Fibroblast of lung (primary cell): ENCODE measurements around the gene PRR14L. TPM values are rescaled to one million over a fixed set of nuclear protein-coding genes. Genes with fewer than 3 reads are reported as not detected.

Experiments
- DNase-seq, 2 donors: peaks; one replicate each; pipeline versions ENCODE4 v3.0.0 to v3.0.0-alpha.2; 2010; ENCODE audit warnings: low read depth in 2 of 2
- H2AFZ ChIP-seq: 2 replicates; pipeline ENCODE4 v1.5.1; 2012; ENCODE audit warnings: low read length, control low read depth, inconsistent platforms
- H3K27ac ChIP-seq: 2 replicates; pipeline ENCODE4 v1.5.1; 2011; ENCODE audit warnings: low read length, control low read depth; ENCODE audit not compliant: insufficient read depth
- H3K27me3 ChIP-seq: 2 replicates; pipeline ENCODE4 v1.5.1; 2011; ENCODE audit warnings: mild to moderate bottlenecking, low read length; ENCODE audit not compliant: control insufficient read depth, insufficient read depth
- H3K36me3 ChIP-seq: 2 replicates; pipeline ENCODE4 v1.5.1; 2011; ENCODE audit warnings: low read length; ENCODE audit not compliant: control insufficient read depth, insufficient read depth
- H3K4me1 ChIP-seq: 2 replicates; pipeline ENCODE4 v1.5.1; 2011; ENCODE audit warnings: low read length; ENCODE audit not compliant: control insufficient read depth, insufficient read depth; ENCODE audit errors: extremely low read depth
- H3K4me2 ChIP-seq: 2 replicates; pipeline ENCODE4 v1.5.1; 2011; ENCODE audit warnings: low read length, control low read depth; ENCODE audit not compliant: insufficient read depth; ENCODE audit errors: extremely low read depth
- H3K4me3 ChIP-seq, 4 experiments: fragments of 200-600 bp in 1 of 4; sonication (generic) in 1 of 4; replicated peaks in 1 of 4; 2 replicates each; pipeline ENCODE4 v1.5.1; 2011 to 2016; ENCODE audit warnings: low read length in 4 of 4, low read depth in 3 of 4, mild to moderate bottlenecking in 3 of 4, control low read depth in 2 of 4, inconsistent platforms in 1 of 4, mixed read lengths in 1 of 4; ENCODE audit not compliant: insufficient read depth in 1 of 4; ENCODE audit errors: control extremely low read depth in 1 of 4
- H3K79me2 ChIP-seq: 2 replicates; pipeline ENCODE4 v1.5.1; 2012; ENCODE audit warnings: mild to moderate bottlenecking, low read length, inconsistent platforms; ENCODE audit not compliant: control insufficient read depth, insufficient read depth
- H3K9ac ChIP-seq: 2 replicates; pipeline ENCODE4 v1.5.1; 2011; ENCODE audit warnings: mild to moderate bottlenecking, low read length, control low read depth; ENCODE audit not compliant: insufficient read depth
- H3K9me3 ChIP-seq: 2 replicates; pipeline ENCODE4 v1.5.1; 2012; ENCODE audit warnings: low read depth, low read length; ENCODE audit not compliant: control insufficient read depth, insufficient read depth
- H4K20me1 ChIP-seq: 2 replicates; pipeline ENCODE4 v1.5.1; 2011; ENCODE audit warnings: low read length; ENCODE audit not compliant: control insufficient read depth, insufficient read depth; ENCODE audit errors: extremely low read depth
- EZH2 ChIP-seq: IDR thresholded peaks from 2 replicates; pipeline ENCODE4 v1.5.1; 2012; ENCODE audit warnings: low read length, control low read depth, mild to moderate bottlenecking; ENCODE audit errors: missing control alignments
- polyA plus RNA-seq, 2 donors: library from polyadenylated mRNA; depleted of rRNA in 1 of 2; stranded (reverse) in 1 of 2; unstranded in 1 of 2; fragments of >200 nt; gene quantifications; 2 replicates each; pipeline ENCODE4 v1.2.1, GENCODE V29; 2011 to 2012; ENCODE audit warnings: missing spikeins in 1 of 2
- total RNA-seq: library from RNA; depleted of rRNA; stranded (reverse); fragments of >200 nt; gene quantifications from 2 replicates; pipeline ENCODE4 v1.2.1, GENCODE V29; 2014
- TF ChIP-seq, protein P1 (sequence below), 2 donors: IDR thresholded peaks in 1 of 2; conservative IDR thresholded peaks in 1 of 2; 1 replicate in 1 of 2; 2 replicates in 1 of 2; pipeline ENCODE4 v1.5.1; 2011 to 2012; ENCODE audit warnings: low read length in 2 of 2, control low read depth in 1 of 2, inconsistent platforms in 1 of 2, low read depth in 1 of 2, mild to moderate bottlenecking in 1 of 2

PRR14L gene
- total and polyA plus RNA-seq, 2 donors (not counting 1 experiment from before 2014, with no cell fraction given) = 14.4 to 17.3 TPM

DNA sequence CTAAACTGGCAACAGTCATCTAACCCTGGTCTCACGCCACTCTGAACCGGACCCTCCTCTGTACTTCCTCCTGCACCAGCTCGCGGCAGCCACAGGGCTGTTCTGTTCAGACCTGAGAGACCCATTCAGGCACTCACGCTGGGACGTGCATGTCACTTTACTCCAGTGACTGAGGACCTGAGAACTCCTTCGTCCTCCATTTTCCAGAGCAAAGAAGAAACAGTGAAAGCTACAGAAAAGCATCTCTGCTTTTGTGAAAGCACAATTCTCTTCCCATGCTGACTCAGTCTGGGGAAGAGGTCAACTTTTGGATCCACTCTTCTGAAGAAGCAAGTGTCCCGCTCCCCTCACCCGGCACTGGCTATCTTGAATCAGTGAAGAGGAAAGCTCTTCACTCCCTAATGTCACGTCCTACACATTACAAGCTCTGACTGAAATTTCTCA lies 112.5 kb downstream of the PRR14L start:
- Histone ChIP-seq H3K36me3 (no peaks in the 10 kb centered on the region), H3K79me2 (peaks cover 5% of the 10 kb centered on the region), H3K4me3 (no peak overlapping the region), H3K9me3 (no peaks in the 10 kb centered on the region), H4K20me1 (no peaks in the 10 kb centered on the region), H2AFZ (no peak overlapping the region), H3K27ac (peak overlapping the region; percentile 17), H3K27me3 (no peaks in the 10 kb centered on the region), H3K4me1 (peaks cover 7% of the 10 kb centered on the region), H3K4me2 (no peak overlapping the region), H3K9ac (no peak overlapping the region)
- no peak for DNase-seq
- TF ChIP-seq, protein P1, sequence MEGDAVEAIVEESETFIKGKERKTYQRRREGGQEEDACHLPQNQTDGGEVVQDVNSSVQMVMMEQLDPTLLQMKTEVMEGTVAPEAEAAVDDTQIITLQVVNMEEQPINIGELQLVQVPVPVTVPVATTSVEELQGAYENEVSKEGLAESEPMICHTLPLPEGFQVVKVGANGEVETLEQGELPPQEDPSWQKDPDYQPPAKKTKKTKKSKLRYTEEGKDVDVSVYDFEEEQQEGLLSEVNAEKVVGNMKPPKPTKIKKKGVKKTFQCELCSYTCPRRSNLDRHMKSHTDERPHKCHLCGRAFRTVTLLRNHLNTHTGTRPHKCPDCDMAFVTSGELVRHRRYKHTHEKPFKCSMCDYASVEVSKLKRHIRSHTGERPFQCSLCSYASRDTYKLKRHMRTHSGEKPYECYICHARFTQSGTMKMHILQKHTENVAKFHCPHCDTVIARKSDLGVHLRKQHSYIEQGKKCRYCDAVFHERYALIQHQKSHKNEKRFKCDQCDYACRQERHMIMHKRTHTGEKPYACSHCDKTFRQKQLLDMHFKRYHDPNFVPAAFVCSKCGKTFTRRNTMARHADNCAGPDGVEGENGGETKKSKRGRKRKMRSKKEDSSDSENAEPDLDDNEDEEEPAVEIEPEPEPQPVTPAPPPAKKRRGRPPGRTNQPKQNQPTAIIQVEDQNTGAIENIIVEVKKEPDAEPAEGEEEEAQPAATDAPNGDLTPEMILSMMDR (conservative IDR thresholded peaks at IDR 0.05 in 1 of 2, IDR thresholded peaks at IDR 0.05 in 1 of 2; ENCODE audit: low read depth in 1 of 2, low read length in 2 of 2) = no peak
- no peak for TF ChIP-seq EZH2

DNA sequence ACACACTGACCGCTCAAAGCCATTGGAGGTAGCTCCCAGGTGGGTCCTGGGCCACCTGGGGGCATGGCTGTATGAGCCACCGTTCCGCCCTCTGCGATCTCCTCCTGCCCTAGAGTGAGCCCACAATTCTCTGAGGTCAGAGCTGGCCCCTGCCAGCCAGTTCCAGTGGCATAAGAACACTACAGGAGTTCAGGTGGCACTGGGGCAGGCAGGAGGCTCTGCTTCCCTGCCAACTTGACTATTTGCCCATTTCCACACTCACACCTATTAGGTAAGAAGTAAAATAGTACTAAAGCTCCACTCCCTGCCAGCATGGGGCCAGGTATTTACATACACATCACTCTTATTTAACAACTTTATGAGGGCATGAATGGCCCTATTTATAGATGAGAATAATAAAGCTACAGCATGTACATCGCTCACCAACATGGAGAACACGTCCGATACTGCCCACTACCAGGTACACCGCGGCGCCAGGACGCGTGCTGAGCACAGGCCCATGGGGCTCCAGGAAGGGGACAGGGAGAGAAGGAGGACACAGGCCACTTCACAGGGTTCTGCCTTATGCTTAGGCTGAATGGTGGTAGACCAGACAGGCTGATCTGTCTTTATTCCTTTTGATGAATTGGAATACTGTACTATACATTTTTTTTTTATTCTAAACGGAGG lies 114.2 kb downstream of the PRR14L start:
- H3K9ac ChIP-seq = no peak overlapping the region
- no peak overlapping the region for H2AFZ ChIP-seq
- no peaks in the 10 kb centered on the region for H3K36me3 ChIP-seq
- H4K20me1 ChIP-seq = no peaks in the 10 kb centered on the region
- H3K27ac ChIP-seq = no peak overlapping the region
- no peak for DNase-seq
- H3K4me3 ChIP-seq = no peak overlapping the region
- TF ChIP-seq, protein P1 (conservative IDR thresholded peaks at IDR 0.05 in 1 of 2, IDR thresholded peaks at IDR 0.05 in 1 of 2; ENCODE audit: low read depth in 1 of 2, low read length in 2 of 2) = no peak
- H3K9me3 ChIP-seq = no peaks in the 10 kb centered on the region
- H3K27me3 ChIP-seq = no peaks in the 10 kb centered on the region
- peaks cover 10% of the 10 kb centered on the region for H3K79me2 ChIP-seq
- peaks cover 10% of the 10 kb centered on the region for H3K4me1 ChIP-seq
- no peak overlapping the region for H3K4me2 ChIP-seq

DNA sequence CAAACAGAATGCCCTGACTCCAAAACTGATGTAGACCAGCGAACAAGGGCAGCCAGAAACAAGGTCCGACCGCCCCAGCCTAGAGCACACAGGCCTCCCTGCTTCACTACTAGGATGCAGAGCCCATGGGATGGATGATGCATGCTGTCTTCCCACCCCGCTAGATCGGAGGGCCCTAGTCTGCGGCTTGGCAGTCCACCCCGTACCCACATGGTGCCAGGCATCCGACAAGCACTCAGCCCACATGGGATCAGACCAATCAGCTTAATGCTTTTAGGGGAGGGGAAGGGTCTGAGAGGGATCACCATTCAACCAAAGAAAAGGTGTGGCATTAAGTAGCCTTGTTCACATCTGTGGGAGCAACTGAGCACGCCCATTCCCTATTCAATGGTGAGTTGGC lies 118.5 kb downstream of the PRR14L start:
- Histone ChIP-seq H4K20me1 (no peaks in the 10 kb centered on the region), H3K27me3 (no peaks in the 10 kb centered on the region), H3K9ac (no peak overlapping the region), H3K27ac (peak overlapping the region; percentile 80), H3K9me3 (no peaks in the 10 kb centered on the region), H2AFZ (no peak overlapping the region), H3K36me3 (peaks cover 4% of the 10 kb centered on the region), H3K4me1 (peaks cover 12% of the 10 kb centered on the region), H3K79me2 (peaks cover 44% of the 10 kb centered on the region), H3K4me2 (peak overlapping the region; percentile 33), H3K4me3 (peak overlapping the region in 3 of 4 experiments; percentile 60 to 83 (median 77))
- TF ChIP-seq, protein P1 (conservative IDR thresholded peaks at IDR 0.05 in 1 of 2, IDR thresholded peaks at IDR 0.05 in 1 of 2; ENCODE audit: low read depth in 1 of 2, low read length in 2 of 2) = no peak
- TF ChIP-seq EZH2 = no peak
- no peak for DNase-seq

Other genes starting within 250 kb of the PRR14L start
- 20.5 and 25.6 TPM in 2 replicates for gene PISD, start 87.9 kb downstream of the PRR14L start, total RNA-seq
- gene PISD, start 87.9 kb downstream of the PRR14L start, polyA plus RNA-seq = 21.1 and 24.5 TPM in 2 replicates
- gene DEPDC5, start 3.9 kb upstream of the PRR14L start, total RNA-seq = 8.2 and 10.4 TPM in 2 replicates
- 9.8 and 10.7 TPM in 2 replicates for gene DEPDC5, start 3.9 kb upstream of the PRR14L start, polyA plus RNA-seq
- gene YWHAH, start 194.4 kb upstream of the PRR14L start, total RNA-seq = 63.4 and 77.5 TPM in 2 replicates
- 233 and 250 TPM in 2 replicates for gene YWHAH, start 194.4 kb upstream of the PRR14L start, polyA plus RNA-seq